22Rv1 (cell line): ENCODE results near the gene TMEM14A.

Experiments used
- ZFX ChIP-seq: fragments of 450-650 bp; IDR thresholded peaks from 2 replicates; pipeline ENCODE4 v1.6.1; 2017; ENCODE audit warnings: antibody characterized with exemption, borderline replicate concordance
- TF ChIP-seq, protein P1 (sequence below): fragments of 450-650 bp; IDR thresholded peaks from 2 replicates; pipeline ENCODE4 v1.5.1; 2017; ENCODE audit warnings: mild to moderate bottlenecking

DNA sequence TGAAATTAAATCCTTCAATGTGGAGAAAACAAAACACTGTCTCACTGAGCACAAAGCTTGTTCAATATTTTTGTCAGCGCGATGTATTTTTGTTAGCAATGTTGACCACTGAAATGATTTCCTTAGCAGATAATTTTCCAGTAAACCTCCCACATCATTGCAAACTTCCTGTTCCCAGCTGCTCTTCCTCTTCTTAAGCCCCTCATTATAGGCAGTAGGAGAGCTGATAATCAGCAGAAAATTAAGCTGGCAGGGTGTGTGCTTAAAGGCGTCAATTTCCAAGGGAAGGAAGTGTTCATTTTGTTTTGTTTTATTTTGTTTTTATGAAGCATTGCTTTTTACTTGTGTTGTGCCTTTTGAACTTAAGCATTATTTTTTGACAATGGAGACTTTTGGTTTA is 29.1 kb upstream of the TMEM14A start:
- TF ChIP-seq, protein P1, sequence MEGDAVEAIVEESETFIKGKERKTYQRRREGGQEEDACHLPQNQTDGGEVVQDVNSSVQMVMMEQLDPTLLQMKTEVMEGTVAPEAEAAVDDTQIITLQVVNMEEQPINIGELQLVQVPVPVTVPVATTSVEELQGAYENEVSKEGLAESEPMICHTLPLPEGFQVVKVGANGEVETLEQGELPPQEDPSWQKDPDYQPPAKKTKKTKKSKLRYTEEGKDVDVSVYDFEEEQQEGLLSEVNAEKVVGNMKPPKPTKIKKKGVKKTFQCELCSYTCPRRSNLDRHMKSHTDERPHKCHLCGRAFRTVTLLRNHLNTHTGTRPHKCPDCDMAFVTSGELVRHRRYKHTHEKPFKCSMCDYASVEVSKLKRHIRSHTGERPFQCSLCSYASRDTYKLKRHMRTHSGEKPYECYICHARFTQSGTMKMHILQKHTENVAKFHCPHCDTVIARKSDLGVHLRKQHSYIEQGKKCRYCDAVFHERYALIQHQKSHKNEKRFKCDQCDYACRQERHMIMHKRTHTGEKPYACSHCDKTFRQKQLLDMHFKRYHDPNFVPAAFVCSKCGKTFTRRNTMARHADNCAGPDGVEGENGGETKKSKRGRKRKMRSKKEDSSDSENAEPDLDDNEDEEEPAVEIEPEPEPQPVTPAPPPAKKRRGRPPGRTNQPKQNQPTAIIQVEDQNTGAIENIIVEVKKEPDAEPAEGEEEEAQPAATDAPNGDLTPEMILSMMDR = no peak
- TF ChIP-seq ZFX = no peak
